K562 treated with DMSO at 1 percent for 4 hours (cell line): Measurements from ENCODE around the gene SLC1A4. TPM values are rescaled to one million over a fixed set of nuclear protein-coding genes. Genes with fewer than 3 reads are reported as not detected.

Source experiments
- total RNA-seq: library from RNA; unstranded; fragments of 300-600 nt; gene quantifications from 2 replicates; pipeline ENCODE4 v1.2.3, GENCODE V29; 2022; ENCODE audit not compliant: insufficient read depth

SLC1A4 gene
- 32.9 and 38.3 TPM in 2 replicates for total RNA-seq

GRCh38 chr2:64989126-64989981 is at the start of gene SLC1A4:
SLC1A4 (plus strand) TSS chr2:64989399; CDS start chr2:64989644, 245 bp downstream.

DNA sequence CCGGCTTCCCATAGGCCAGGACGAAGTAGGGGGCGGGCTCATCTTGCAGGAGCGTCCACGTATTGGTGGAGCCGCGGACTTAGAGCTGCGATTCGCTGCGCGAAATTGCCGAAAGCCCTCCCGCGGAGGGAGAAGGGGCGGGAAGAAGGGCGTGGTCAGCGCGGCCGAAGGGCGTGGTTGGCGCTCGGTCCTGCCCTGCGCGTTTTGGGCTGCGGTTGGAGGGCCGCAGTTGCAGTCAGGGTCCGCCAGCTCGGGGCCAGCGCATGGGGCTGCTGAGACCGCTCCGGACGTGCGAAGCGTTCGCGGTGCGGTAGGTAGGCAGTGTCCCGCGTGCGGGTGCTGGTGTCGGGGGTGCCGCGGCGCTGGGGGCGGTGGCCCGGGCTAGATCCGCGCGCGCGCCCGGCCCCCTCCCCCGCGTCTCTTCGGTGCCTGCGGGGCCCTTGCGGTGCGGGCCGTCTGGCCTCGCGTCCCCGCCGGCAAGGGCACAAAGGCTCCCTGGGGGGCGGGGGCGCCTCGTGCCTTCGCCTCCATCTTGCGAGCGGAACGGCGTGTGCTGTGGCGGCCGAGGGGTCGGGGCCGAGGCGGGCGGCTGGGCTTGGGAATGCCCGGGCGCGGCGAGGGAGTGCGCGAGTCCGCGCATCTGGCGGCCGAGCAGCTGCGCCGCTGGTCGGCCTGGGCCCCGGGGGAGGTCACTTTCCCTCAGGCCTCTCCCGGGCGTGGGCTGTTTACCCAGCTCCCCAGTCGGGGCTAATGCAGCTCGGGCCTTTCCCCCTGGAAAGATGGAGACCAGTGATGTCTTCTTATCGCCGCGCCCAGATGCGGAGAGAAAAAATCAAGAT is 67.2 kb downstream of the SLC1A4 start, which contains the start of gene CEP68:
TSS of gene CEP68 (plus strand) at position 202 of the 839 bp plus-strand sequence. CDS start 13,029 bp downstream, outside the sequence.

Other genes starting within 250 kb of the SLC1A4 start
- gene CEP68, start 67.0 kb downstream of the SLC1A4 start, total RNA-seq: 4.1 and 4.6 TPM in 2 replicates
- gene RAB1A, start 140.7 kb downstream of the SLC1A4 start, total RNA-seq: 82.9 and 87.1 TPM in 2 replicates
- 161 and 183 TPM in 2 replicates for gene ACTR2, start 238.4 kb downstream of the SLC1A4 start, total RNA-seq